GM18526 (cell line): ENCODE results near the gene PDE7B.

Experiments
- POLR2A ChIP-seq: IDR thresholded peaks from 3 replicates; pipeline ENCODE4 v1.6.1; 2011; ENCODE audit not compliant: insufficient read length; ENCODE audit errors: extremely low read depth

The PDE7B gene

GRCh38 chr6:136090929-136091328 is 239.4 kb downstream of the PDE7B start:
- TF ChIP-seq POLR2A = no peak

GRCh38 chr6:136092897-136093296 is 241.4 kb downstream of the PDE7B start:
- no peak for TF ChIP-seq POLR2A

- no peak for TF ChIP-seq POLR2A
Observed at GRCh38 chr6:136093835-136094234, 242.3 kb downstream of the PDE7B start.

GRCh38 chr6:136094812-136095211 is 243.3 kb downstream of the PDE7B start:
- TF ChIP-seq POLR2A = no peak

GRCh38 chr6:136095986-136096385 is 244.5 kb downstream of the PDE7B start:
- TF ChIP-seq POLR2A = no peak

- TF ChIP-seq POLR2A = no peak
Observed at GRCh38 chr6:136102991-136103688, 251.6 kb downstream of the PDE7B start.

- no peak for TF ChIP-seq POLR2A
Observed at GRCh38 chr6:136103763-136104311, 252.3 kb downstream of the PDE7B start.

GRCh38 chr6:136104556-136104955 is 253.1 kb downstream of the PDE7B start:
- TF ChIP-seq POLR2A = no peak

GRCh38 chr6:136108361-136108945 is 257.0 kb downstream of the PDE7B start:
- no peak for TF ChIP-seq POLR2A

GRCh38 chr6:136111831-136112230 is 260.3 kb downstream of the PDE7B start:
- no peak for TF ChIP-seq POLR2A

GRCh38 chr6:136112262-136112661 is 260.8 kb downstream of the PDE7B start:
- no peak for TF ChIP-seq POLR2A

GRCh38 chr6:136113736-136114173 is 262.3 kb downstream of the PDE7B start:
- TF ChIP-seq POLR2A = no peak

GRCh38 chr6:136114661-136115060 is 263.2 kb downstream of the PDE7B start:
- no peak for TF ChIP-seq POLR2A

- no peak for TF ChIP-seq POLR2A
Observed at GRCh38 chr6:136115941-136116340, 264.4 kb downstream of the PDE7B start.

GRCh38 chr6:136117081-136117480 is 265.6 kb downstream of the PDE7B start:
- TF ChIP-seq POLR2A = no peak

GRCh38 chr6:136118787-136119186 is 267.3 kb downstream of the PDE7B start:
- no peak for TF ChIP-seq POLR2A
